HG03442 (cell line): Measurements from ENCODE around the gene LRBA.
"Not testable (repeated sequence)": the region's sequence is repeated elsewhere in the genome, so short reads cannot be mapped to it uniquely, and the experiment has no call there.

Source experiments
- ATAC-seq: cut with Tn5 transposase; IDR thresholded peaks from one replicate; pipeline ENCODE4 v1.9.1; 2021; ENCODE audit warnings: mild to moderate bottlenecking, moderate library complexity; ENCODE audit not compliant: unreplicated experiment

The LRBA gene

GRCh38 chr4:150949342-150949741 lies 65.7 kb downstream of the LRBA start:
- no peak for ATAC-seq

- no peak for ATAC-seq
Measured at GRCh38 chr4:150948710-150949109, 66.4 kb downstream of the LRBA start.

- ATAC-seq = no peak
Measured at GRCh38 chr4:150948074-150948473, 67.0 kb downstream of the LRBA start.

GRCh38 chr4:150944660-150945059 lies 70.4 kb downstream of the LRBA start:
- no peak for ATAC-seq

- ATAC-seq = peak; percentile 56
Measured at GRCh38 chr4:150943818-150944217, 71.3 kb downstream of the LRBA start.

- ATAC-seq = no peak
Measured at GRCh38 chr4:150943126-150943525, 72.0 kb downstream of the LRBA start.

GRCh38 chr4:150942539-150942938 lies 72.5 kb downstream of the LRBA start:
- no peak for ATAC-seq

GRCh38 chr4:150940123-150940522 lies 75.0 kb downstream of the LRBA start:
- ATAC-seq = no peak

GRCh38 chr4:150939530-150939929 lies 75.6 kb downstream of the LRBA start:
- ATAC-seq = no peak

GRCh38 chr4:150938873-150939499 lies 76.1 kb downstream of the LRBA start:
- no peak for ATAC-seq

GRCh38 chr4:150938417-150938816 lies 76.7 kb downstream of the LRBA start:
- no peak for ATAC-seq

GRCh38 chr4:150934022-150934421 lies 81.1 kb downstream of the LRBA start:
- ATAC-seq = no peak

GRCh38 chr4:150931796-150932195 lies 83.3 kb downstream of the LRBA start:
- ATAC-seq = no peak

GRCh38 chr4:150931005-150931404 lies 84.1 kb downstream of the LRBA start:
- ATAC-seq = no peak

GRCh38 chr4:150923945-150924344 lies 91.1 kb downstream of the LRBA start:
- no peak for ATAC-seq

- ATAC-seq = not testable (repeated sequence)
Measured at GRCh38 chr4:150921486-150921885, 93.6 kb downstream of the LRBA start.

GRCh38 chr4:150918562-150918961 lies 96.5 kb downstream of the LRBA start:
- not testable (repeated sequence) for ATAC-seq

- no peak for ATAC-seq
Measured at GRCh38 chr4:150911326-150911725, 103.8 kb downstream of the LRBA start.

- no peak for ATAC-seq
Measured at GRCh38 chr4:150909116-150909515, 106.0 kb downstream of the LRBA start.

GRCh38 chr4:150906987-150907633 lies 108.0 kb downstream of the LRBA start:
- no peak for ATAC-seq

GRCh38 chr4:150904671-150905070 lies 110.4 kb downstream of the LRBA start:
- ATAC-seq = no peak

GRCh38 chr4:150903603-150904002 lies 111.5 kb downstream of the LRBA start:
- ATAC-seq = no peak

GRCh38 chr4:150896497-150896896 lies 118.6 kb downstream of the LRBA start:
- no peak for ATAC-seq
